Measurements from ENCODE around the gene MAIP1. TPM values are rescaled to one million over a fixed set of nuclear protein-coding genes. Genes with fewer than 3 reads are reported as not detected.
A peak's percentile ranks its signal among the peaks of the same experiment; 100 is the strongest.

MAIP1 gene
- polyA plus RNA-seq, 1 donor from 2014 or later, result 18.0 TPM

DNA sequence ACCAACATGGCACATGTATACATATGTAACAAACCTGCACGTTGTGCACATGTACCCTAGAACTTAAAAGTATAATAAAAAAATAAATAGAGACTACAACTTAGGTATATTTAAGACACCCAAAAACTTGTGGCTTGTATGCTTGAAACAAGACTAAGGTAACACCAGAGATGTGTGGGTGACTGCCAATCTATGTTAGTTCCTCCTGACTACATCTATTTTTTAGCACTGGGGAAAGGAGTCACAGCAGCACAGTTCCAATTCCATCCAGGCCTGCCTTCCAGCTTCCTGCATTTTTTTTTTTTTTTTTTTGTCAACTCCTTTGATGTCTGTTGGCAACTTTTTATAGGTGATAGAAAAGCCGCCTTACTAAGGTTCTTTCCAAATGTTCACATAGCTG, 26.1 kb upstream of the MAIP1 start:
- H3K4me1 Mint-ChIP-seq, result peaks cover 0 to 4% (median 4%) of the 10 kb centered on the region in 3 donors
- H3K27me3 Mint-ChIP-seq, result no peaks in the 10 kb centered on the region
- H3K4me3 Mint-ChIP-seq, result no peak overlapping the region
- H3K9me3 Mint-ChIP-seq, result no peaks in the 10 kb centered on the region
- H3K36me3 Mint-ChIP-seq, result no peaks in the 10 kb centered on the region
- H3K27ac Mint-ChIP-seq, result peak overlapping the region in 2 of 3 donors; percentile 77 to 82

DNA sequence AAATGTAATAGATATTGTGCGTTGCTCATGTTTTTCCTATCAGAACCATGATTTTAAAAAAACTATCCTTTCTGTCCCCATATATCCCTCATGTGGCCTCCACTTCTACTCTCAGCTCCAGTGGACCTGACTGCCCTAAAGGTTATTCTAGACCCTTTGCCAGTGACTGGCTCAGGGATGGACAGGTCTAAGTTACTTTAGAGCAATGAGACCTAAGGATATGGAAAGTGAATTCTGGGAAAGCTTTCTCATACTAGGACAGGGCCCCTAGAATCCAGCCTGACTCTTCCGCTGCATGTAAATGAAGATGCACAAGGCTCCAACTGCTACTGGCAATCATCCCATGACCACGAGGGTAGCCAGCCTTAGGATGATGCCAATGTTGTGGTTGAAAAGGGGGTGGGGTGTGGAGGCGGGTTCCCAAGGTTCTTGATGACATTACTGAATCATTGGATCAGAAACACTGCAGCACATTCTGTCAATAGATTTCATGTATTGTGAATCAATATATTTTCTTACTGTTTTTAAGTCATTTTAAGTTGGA, 23.0 kb upstream of the MAIP1 start:
- peaks cover 0 to 4% (median 4%) of the 10 kb centered on the region in 3 donors for H3K4me1 Mint-ChIP-seq
- no peaks in the 10 kb centered on the region for H3K27me3 Mint-ChIP-seq
- H3K4me3 Mint-ChIP-seq, result no peak overlapping the region
- H3K36me3 Mint-ChIP-seq, result no peaks in the 10 kb centered on the region
- H3K9me3 Mint-ChIP-seq, result no peaks in the 10 kb centered on the region
- H3K27ac Mint-ChIP-seq, result peak overlapping the region in 2 of 3 donors; percentile 46 to 51

DNA sequence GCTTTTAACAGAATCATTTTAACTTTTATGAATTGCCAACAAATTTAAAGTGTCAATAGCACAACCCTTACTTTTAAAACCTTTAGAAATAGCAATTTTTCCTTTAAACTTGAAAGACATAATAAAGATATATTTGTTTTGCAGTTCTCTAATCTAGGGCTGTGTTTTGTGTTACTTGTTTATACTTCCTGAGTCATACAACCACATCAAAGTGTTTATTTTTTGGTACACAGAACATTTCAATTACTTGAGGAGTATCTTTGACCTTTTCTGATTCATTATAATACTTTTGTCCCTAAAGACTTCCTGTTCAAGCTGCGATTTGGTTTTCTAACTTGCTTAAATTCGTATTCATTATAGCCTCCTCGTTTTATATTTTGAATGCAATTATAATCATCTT, 21.9 kb upstream of the MAIP1 start:
- Mint-ChIP-seq H3K36me3 (no peaks in the 10 kb centered on the region), H3K27me3 (no peaks in the 10 kb centered on the region), H3K27ac (no peak overlapping the region), H3K4me3 (no peak overlapping the region), H3K9me3 (no peaks in the 10 kb centered on the region), H3K4me1 (peaks cover 0 to 3% (median 2%) of the 10 kb centered on the region in 3 donors)

DNA sequence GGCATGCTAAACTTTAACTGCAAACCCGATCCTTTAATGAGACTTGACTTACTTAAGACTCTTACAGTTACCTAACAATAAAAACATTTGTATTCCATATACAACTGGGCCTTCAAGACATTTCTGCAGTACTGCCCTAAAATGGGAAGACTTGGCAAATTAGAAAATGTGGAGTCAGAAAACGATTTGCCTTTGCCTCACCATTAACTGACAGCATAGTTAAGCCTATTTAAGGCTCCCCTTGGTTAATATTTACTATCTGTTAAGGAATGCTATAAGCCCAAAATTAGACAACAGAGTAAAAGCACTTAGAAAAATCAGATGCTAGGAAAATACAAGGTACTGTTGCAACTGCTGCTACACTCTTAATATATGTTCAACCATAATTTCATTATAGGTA, 18.8 kb upstream of the MAIP1 start:
- peaks cover 0 to 5% (median 1%) of the 10 kb centered on the region in 3 donors for H3K4me1 Mint-ChIP-seq
- H3K27ac Mint-ChIP-seq, result no peak overlapping the region
- no peak overlapping the region for H3K4me3 Mint-ChIP-seq
- no peaks in the 10 kb centered on the region for H3K9me3 Mint-ChIP-seq
- H3K27me3 Mint-ChIP-seq, result no peaks in the 10 kb centered on the region
- H3K36me3 Mint-ChIP-seq, result peaks cover 2% of the 10 kb centered on the region

DNA sequence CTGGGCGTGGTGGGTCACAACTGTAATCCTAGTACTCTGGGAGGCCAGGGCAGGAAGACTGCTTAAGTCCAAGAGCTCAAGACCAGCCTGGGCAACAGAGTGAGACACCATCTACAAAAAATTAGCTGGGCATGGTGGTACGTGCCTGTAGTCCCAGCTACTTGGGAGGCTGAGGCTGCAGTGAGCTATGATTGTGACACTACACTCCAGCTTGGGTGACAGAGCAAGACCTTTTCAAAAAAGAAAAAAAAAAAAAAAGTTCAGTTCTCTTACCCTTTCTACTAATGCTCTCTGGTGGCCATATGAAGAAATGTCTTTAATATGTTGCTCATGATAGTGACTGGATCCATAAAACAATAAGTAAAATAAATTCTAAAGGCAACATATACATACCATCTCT, 15.0 kb upstream of the MAIP1 start:
- Mint-ChIP-seq H3K36me3 (peaks cover 2% of the 10 kb centered on the region), H3K27ac (no peak overlapping the region), H3K9me3 (no peaks in the 10 kb centered on the region), H3K4me1 (peaks cover 3 to 10% (median 4%) of the 10 kb centered on the region in 3 donors), H3K4me3 (no peak overlapping the region), H3K27me3 (no peaks in the 10 kb centered on the region)

DNA sequence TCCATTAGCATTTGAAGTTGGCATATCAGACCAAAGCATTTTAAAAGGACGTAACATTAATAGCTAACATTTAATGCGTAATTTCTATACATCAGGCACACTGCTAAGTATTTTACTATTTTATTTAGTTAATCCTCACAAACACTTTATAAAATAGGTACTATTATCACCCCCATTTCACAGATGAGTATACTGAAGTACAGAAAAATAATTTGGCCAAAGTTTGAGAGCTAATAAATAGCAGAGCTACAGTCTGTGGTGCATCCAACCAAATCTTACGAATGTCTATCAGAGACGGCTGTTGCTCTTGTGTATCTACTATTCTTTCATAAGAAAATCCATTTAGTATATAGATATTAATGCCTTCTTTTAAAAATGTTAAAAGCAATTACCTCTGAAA, 12.0 kb upstream of the MAIP1 start:
- H3K27me3 Mint-ChIP-seq, result no peaks in the 10 kb centered on the region
- H3K9me3 Mint-ChIP-seq, result no peaks in the 10 kb centered on the region
- H3K36me3 Mint-ChIP-seq, result peaks cover 2% of the 10 kb centered on the region

DNA sequence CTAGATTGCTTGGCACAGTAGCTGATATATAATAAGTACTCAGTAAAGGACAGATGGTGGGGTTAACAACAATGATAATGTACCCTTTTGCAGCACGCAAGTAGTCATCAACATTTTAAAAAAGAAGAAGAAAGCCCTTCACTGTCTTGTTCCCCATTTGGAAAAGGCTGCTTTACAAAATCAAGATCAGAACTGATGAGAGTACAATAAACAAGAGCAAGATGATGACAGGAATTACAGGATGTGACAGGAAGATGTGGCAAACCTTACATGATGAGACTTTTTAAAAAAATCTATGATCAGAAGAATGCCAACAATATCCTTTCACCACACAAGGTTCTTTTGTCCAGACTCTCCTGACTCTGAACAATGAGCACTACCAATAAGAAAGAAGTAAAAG, 9.2 kb upstream of the MAIP1 start:
- Mint-ChIP-seq H3K27ac (no peak overlapping the region), H3K27me3 (no peaks in the 10 kb centered on the region), H3K4me1 (peaks cover 3 to 10% (median 8%) of the 10 kb centered on the region in 3 donors), H3K9me3 (no peaks in the 10 kb centered on the region), H3K4me3 (no peak overlapping the region), H3K36me3 (no peaks in the 10 kb centered on the region)

More for the DNA sequence above, 12.0 kb upstream of the MAIP1 start:
- peaks cover 3 to 12% (median 4%) of the 10 kb centered on the region in 3 donors for H3K4me1 Mint-ChIP-seq
- no peak overlapping the region for H3K27ac Mint-ChIP-seq
- no peak overlapping the region for H3K4me3 Mint-ChIP-seq

DNA sequence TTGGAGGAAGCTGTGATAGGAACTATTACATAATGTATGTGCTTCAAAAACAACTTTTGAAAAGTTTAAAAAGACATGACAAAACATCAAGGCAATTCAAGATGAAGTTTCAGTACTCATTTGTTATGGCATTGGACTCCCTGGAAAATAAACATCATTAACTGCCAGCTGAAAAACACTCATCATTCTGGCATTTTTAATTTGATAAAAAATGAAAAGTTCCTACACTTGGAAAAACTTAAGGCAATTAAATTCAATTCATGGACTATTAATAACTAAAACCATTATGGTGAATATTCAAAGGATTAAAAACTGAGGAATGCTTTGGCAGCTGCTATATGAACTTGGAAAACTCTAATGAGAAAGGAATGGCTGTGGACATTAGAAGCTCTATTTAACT, 8.5 kb upstream of the MAIP1 start:
- no peak overlapping the region for H3K4me3 Mint-ChIP-seq
- H3K36me3 Mint-ChIP-seq, result no peaks in the 10 kb centered on the region
- peaks cover 5 to 10% (median 8%) of the 10 kb centered on the region in 3 donors for H3K4me1 Mint-ChIP-seq
- no peaks in the 10 kb centered on the region for H3K27me3 Mint-ChIP-seq
- H3K9me3 Mint-ChIP-seq, result no peaks in the 10 kb centered on the region
- H3K27ac Mint-ChIP-seq, result no peak overlapping the region

DNA sequence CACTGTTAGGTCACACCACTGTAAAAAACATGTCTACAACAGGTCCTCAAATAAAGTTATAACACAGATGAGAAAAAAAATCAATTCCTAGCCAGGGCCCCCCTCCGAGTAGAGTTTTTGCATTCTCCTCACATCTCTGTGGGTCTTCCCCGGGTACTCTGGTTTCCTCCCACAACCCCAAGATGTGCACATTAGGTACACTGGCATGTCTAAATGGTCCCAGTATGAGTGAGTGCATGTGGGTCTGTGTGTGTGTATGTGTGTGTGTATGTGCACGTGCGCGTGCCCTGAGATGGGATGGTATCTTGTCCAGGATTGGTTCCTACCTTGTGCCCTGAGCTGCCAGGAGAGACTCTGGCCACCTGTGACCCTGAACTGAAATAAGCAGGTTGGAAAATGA, 5.0 kb upstream of the MAIP1 start:
- peak overlapping the region in 1 of 4 donors; percentile 50 for H3K4me3 Mint-ChIP-seq
- no peaks in the 10 kb centered on the region for H3K9me3 Mint-ChIP-seq
- H3K36me3 Mint-ChIP-seq, result no peaks in the 10 kb centered on the region
- H3K27me3 Mint-ChIP-seq, result no peaks in the 10 kb centered on the region
- peaks cover 12 to 28% (median 19%) of the 10 kb centered on the region in 3 donors for H3K4me1 Mint-ChIP-seq
- H3K27ac Mint-ChIP-seq, result no peak overlapping the region

DNA sequence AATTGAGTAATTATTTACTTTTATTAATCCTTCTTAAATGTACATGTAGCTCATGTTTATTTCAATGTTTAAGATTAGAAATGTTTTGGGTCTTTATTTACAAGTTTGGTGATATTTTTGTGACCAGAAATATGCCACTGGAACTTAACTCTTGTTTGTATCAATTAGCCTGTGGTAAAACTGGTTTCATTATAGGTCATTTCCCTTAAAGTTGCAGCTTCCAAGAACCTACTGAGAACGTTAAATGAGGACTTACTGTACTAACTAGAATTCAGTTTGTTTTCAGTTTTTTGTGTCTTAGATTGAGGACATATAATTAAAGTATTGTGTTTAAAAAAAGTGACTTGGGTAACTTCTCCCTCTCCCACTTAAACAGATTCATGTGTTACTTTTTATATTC, 4.4 kb upstream of the MAIP1 start:
- Mint-ChIP-seq H3K36me3 (no peaks in the 10 kb centered on the region), H3K4me1 (peaks cover 12 to 34% (median 19%) of the 10 kb centered on the region in 3 donors)

DNA sequence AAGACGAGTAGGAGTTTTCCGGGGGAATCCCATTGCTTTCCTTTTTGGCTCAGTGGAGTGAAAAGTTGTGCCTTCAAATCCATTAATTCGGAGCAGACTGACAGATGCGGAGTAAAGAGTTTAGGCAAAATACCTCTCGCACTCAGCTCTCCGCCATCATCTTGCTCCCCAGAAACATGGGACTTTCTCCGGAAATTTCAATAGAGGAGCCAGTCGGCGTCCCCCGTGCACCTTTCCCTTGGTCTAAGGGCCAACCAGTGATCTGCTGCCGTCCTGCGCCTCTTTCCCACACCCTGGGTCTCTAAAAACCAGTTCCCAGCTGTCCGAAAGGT, 409 bp upstream of the MAIP1 start:
- H3K27ac Mint-ChIP-seq, result peak overlapping the region; percentile 87 to 93 (median 92)
- H3K4me1 Mint-ChIP-seq, result peaks cover 29 to 42% (median 32%) of the 10 kb centered on the region in 3 donors

More for the DNA sequence above, 4.4 kb upstream of the MAIP1 start:
- Mint-ChIP-seq H3K9me3 (no peaks in the 10 kb centered on the region), H3K27me3 (no peaks in the 10 kb centered on the region), H3K4me3 (no peak overlapping the region), H3K27ac (no peak overlapping the region)

DNA sequence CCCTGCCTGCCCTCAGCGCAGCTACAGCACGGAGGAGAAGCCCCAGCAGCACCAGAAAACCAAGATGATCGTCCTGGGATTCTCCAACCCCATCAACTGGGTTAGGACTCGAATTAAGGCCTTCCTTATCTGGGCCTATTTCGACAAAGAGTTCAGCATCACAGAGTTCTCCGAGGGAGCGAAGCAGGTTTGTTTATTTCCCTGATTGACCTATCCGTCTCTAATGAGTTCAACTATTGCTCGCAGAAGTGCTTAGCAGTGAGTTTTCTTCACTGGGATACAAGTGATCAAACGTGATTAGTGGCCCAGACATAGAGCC, 639 bp downstream of the MAIP1 start:
- no peaks in the 10 kb centered on the region for H3K36me3 Mint-ChIP-seq
- no peaks in the 10 kb centered on the region for H3K9me3 Mint-ChIP-seq
- peaks cover 27 to 38% (median 29%) of the 10 kb centered on the region in 3 donors for H3K4me1 Mint-ChIP-seq
- peak overlapping the region; percentile 97 to 100 (median 98) for H3K4me3 Mint-ChIP-seq
- peak overlapping the region; percentile 87 to 93 (median 92) for H3K27ac Mint-ChIP-seq
- no peaks in the 10 kb centered on the region for H3K27me3 Mint-ChIP-seq

More for the DNA sequence above, 409 bp upstream of the MAIP1 start:
- H3K4me3 Mint-ChIP-seq, result peak overlapping the region; percentile 97 to 100 (median 98)
- H3K9me3 Mint-ChIP-seq, result no peaks in the 10 kb centered on the region
- no peaks in the 10 kb centered on the region for H3K27me3 Mint-ChIP-seq
- H3K36me3 Mint-ChIP-seq, result no peaks in the 10 kb centered on the region

DNA sequence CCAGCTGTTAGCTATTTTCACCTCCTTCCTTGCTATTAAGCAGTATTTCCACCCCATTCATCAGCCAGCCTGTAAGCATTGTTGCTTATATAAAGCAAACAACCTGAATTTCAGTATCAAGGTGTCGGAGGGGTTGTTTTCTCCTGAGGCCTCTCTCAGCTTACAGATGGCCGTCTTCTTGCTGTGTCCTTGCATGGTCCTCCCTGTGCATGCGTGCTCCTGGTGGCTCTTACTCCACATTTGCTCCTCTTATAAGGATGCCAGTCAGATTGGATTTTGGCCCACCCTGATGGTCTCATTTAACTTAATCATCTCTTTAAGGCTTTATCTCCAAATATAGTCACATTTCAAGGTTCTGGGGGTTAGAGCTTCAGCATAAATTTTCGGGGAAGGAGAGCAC, 2.6 kb downstream of the MAIP1 start:
- peak overlapping the region in 2 of 4 donors; percentile 41 to 100 for H3K4me3 Mint-ChIP-seq
- H3K9me3 Mint-ChIP-seq, result no peaks in the 10 kb centered on the region
- no peak overlapping the region for H3K27ac Mint-ChIP-seq
- peaks cover 26 to 29% (median 29%) of the 10 kb centered on the region in 3 donors for H3K4me1 Mint-ChIP-seq
- H3K27me3 Mint-ChIP-seq, result no peaks in the 10 kb centered on the region
- no peaks in the 10 kb centered on the region for H3K36me3 Mint-ChIP-seq

DNA sequence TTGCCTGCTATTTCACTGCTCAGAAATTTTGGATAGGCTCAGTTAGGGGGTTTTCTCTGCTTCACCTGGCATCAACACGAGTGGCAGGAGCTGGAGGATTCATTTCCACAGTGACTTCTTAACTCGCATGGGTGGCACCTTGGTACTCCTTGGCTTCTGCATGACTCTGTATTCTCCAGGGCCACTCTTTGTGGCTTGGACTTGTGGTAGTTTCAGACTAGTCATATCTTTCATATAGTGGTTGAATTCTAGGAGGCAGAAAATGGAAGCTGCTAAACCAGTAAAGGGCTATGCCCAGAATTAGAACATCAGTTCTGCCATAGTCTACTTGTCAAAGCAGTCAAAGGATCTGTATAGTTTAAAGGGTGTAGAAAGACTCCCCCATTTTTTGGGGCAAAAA, 6.8 kb downstream of the MAIP1 start:
- Mint-ChIP-seq H3K27me3 (no peaks in the 10 kb centered on the region), H3K9me3 (no peaks in the 10 kb centered on the region), H3K36me3 (no peaks in the 10 kb centered on the region), H3K4me1 (peaks cover 0 to 13% (median 4%) of the 10 kb centered on the region in 3 donors), H3K27ac (peak overlapping the region in 1 of 3 donors; percentile 63), H3K4me3 (no peak overlapping the region)

DNA sequence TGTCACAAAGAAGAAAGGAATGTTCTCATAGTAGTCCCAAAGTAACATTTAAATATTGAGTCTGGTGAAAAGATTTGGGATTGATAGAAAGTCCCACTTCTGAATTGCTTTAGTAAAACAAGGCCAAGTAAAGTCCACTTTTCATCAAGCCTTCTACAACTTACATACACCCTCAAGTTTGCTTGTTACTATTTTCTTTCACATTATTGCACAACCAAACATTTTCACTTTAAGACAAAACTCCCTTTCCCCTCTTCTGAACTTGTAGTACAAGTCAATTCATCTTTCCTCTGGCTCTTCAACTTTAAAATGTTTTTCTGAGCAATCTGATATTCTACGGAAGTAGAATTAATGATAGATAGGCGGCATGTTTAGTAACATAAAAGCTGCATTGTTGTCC, 11.0 kb downstream of the MAIP1 start:
- Mint-ChIP-seq H3K27ac (no peak overlapping the region), H3K36me3 (peaks cover 5% of the 10 kb centered on the region), H3K9me3 (no peaks in the 10 kb centered on the region), H3K27me3 (no peaks in the 10 kb centered on the region), H3K4me3 (no peak overlapping the region), H3K4me1 (no peaks in the 10 kb centered on the region)

DNA sequence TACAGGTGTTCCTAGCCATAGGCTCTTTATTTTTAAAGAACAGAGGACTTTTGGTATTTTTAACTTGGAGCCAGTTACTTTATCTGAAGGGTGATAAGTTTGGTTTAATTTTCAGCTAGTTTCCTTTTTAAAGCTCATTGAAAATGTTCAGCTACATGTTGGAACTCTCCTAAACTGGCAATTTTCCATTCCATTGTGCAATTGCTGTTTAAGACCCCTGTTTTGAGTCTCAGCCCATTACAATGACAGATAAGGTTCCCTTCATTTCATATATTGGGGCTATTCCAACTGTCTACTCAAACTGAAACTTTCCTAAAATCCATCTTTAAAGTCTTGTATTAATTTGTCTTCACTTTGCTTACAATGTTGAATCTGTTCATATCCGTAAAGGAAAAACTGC, 11.6 kb downstream of the MAIP1 start:
- Mint-ChIP-seq H3K27me3 (no peaks in the 10 kb centered on the region), H3K4me3 (no peak overlapping the region), H3K27ac (no peak overlapping the region), H3K9me3 (no peaks in the 10 kb centered on the region), H3K36me3 (peaks cover 7% of the 10 kb centered on the region), H3K4me1 (no peaks in the 10 kb centered on the region)
